ENCODE results near the gene IKZF2. TPM values are rescaled to one million over a fixed set of nuclear protein-coding genes. Genes with fewer than 3 reads are reported as not detected.

The IKZF2 gene
- total RNA-seq, 1 donor from 2014 or later: 9.0 TPM

DNA sequence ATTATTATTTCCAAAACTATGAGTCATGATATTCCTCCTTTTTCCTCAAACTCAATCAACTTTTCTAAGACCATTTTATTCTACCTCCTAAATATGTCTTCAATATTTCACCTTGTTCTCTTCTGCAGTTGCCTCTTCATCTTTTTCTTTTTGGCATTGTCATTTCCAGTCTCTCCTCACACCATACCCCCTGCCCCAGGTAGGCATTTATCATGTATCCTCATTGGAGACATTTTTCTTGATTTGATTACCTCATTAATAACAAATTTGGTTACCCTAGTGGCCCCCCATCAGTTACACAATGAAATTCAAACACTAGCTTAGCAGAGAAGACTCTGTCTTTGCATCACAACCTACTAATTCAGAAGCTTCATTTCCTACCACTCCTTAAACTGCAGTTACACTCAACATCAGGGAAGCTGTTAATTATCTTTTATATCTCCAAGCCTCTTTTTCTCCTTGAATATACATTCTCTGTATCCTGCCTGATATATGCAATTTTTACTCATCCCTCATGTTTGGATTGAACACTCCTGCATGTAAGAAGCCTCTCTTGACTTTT lies 133.0 kb downstream of the IKZF2 start:
- no peaks in the 10 kb centered on the region for H3K36me3 ChIP-seq (ENCODE audit: control insufficient read depth, insufficient read depth, low read length)
- no peak for FAIRE-seq
- H3K4me3 ChIP-seq (ENCODE audit: low read depth, low read length): no peak overlapping the region
- TF ChIP-seq CTCF (IDR thresholded peaks at IDR 0.05; ENCODE audit: insufficient read depth, low read length, severe bottlenecking): no peak
- H3K27me3 ChIP-seq (ENCODE audit: control insufficient read depth, insufficient read depth, low read length): no peaks in the 10 kb centered on the region
- no peak for DNase-seq (ENCODE audit: low read depth)

DNA sequence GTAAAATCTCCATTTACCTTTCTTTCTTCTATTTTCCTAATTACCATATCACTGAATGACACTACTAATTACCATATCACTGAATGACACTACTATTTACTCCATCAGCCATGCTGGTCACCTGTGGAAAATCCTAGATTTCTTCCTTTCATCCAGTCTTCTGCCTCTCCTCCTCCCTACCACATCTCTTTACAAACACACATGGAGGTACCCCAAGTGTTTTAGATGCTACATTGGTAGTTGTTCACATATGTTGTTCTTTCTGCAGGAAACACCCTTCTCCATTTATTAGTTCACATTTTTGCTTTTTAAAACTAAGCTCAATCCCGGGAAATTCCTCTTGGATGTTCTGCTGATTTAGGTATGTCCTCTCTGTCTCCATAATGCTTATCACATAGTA lies 134.0 kb downstream of the IKZF2 start:
- Histone ChIP-seq H3K27me3 (ENCODE audit: control insufficient read depth, insufficient read depth, low read length) (no peaks in the 10 kb centered on the region), H3K36me3 (ENCODE audit: control insufficient read depth, insufficient read depth, low read length) (no peaks in the 10 kb centered on the region), H3K4me3 (ENCODE audit: low read depth, low read length) (no peak overlapping the region)
- no peak for TF ChIP-seq CTCF (IDR thresholded peaks at IDR 0.05; ENCODE audit: insufficient read depth, low read length, severe bottlenecking)
- FAIRE-seq (no peak), DNase-seq (ENCODE audit: low read depth) (no peak)

GRCh38 chr2:213016984-213017351 lies 134.4 kb downstream of the IKZF2 start:
- no peaks in the 10 kb centered on the region for H3K36me3 ChIP-seq (ENCODE audit: control insufficient read depth, insufficient read depth, low read length)

GRCh38 chr2:213016166-213016983 lies 135.0 kb downstream of the IKZF2 start:
- FAIRE-seq: no peak
- no peak for DNase-seq (ENCODE audit: low read depth)
- Histone ChIP-seq H3K36me3 (ENCODE audit: control insufficient read depth, insufficient read depth, low read length) (no peaks in the 10 kb centered on the region), H3K27me3 (ENCODE audit: control insufficient read depth, insufficient read depth, low read length) (no peaks in the 10 kb centered on the region), H3K4me3 (ENCODE audit: low read depth, low read length) (no peak overlapping the region)
- no peak for TF ChIP-seq CTCF (IDR thresholded peaks at IDR 0.05; ENCODE audit: insufficient read depth, low read length, severe bottlenecking)

More at GRCh38 chr2:213016984-213017351, 134.4 kb downstream of the IKZF2 start:
- DNase-seq (ENCODE audit: low read depth) (no peak), FAIRE-seq (no peak)
- no peak overlapping the region for H3K4me3 ChIP-seq (ENCODE audit: low read depth, low read length)
- TF ChIP-seq CTCF (IDR thresholded peaks at IDR 0.05; ENCODE audit: insufficient read depth, low read length, severe bottlenecking): no peak
- H3K27me3 ChIP-seq (ENCODE audit: control insufficient read depth, insufficient read depth, low read length): no peaks in the 10 kb centered on the region

DNA sequence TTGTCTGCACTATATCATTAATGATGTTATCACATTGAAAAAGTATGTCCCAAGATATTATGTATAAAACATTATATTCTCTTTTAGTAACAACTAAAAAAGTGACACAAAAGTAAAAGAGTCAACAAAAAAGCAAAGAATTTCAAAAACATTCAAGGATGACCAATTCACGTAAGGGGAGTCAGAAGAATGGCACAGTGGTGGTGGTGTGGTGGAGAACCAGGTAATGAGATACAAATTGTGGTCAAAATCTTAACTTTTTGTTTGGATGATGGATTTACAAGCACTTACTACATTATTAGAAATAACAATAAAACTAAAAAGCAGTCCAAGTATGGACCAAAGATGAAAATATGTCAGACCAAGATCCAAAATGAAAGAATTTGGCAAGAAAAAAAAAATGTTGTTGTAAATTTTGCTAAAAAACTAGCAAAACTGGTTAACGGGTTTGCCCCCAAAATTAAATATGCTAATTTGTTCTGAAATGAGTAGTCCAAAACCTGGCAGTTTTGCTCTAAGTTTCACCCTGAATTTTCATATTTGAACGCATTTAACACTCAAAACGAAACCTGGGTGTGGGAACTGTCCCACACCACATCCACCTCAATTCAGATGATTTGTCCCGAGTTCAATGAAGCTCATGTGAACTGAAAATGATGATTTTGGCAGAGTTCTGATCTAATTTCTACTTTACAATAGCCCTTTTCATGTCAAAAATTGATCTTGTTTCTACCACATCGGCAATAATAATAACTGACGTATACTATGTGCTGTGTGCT lies 135.8 kb downstream of the IKZF2 start:
- no peak overlapping the region for H3K4me3 ChIP-seq (ENCODE audit: low read depth, low read length)
- H3K27me3 ChIP-seq (ENCODE audit: control insufficient read depth, insufficient read depth, low read length): no peaks in the 10 kb centered on the region
- H3K36me3 ChIP-seq (ENCODE audit: control insufficient read depth, insufficient read depth, low read length): no peaks in the 10 kb centered on the region
- DNase-seq (ENCODE audit: low read depth) (no peak), FAIRE-seq (no peak)
- TF ChIP-seq CTCF (IDR thresholded peaks at IDR 0.05; ENCODE audit: insufficient read depth, low read length, severe bottlenecking): no peak

All from bronchial epithelial cell (primary cell).